Activated T-cell treated with anti-CD3 and anti-CD28 coated beads, Interleukin-2, amount 50 U/mL, for 24 hours (primary cell): ENCODE measurements around the gene NSUN6.

Experiments used
- DNase-seq: peaks from one replicate; pipeline ENCODE4 v3.0.0-alpha.2; 2020
- H3K27ac Mint-ChIP-seq: 2 replicates; pipeline ENCODE4 v1.8.0; 2020; ENCODE audit warnings: mild to moderate bottlenecking, mixed read lengths
- H3K27me3 Mint-ChIP-seq: 2 replicates; pipeline ENCODE4 v1.8.0; 2020; ENCODE audit warnings: mixed read lengths
- H3K36me3 Mint-ChIP-seq: 2 replicates; pipeline ENCODE4 v1.8.0; 2020; ENCODE audit warnings: low read depth, mixed read lengths
- H3K4me1 Mint-ChIP-seq: 2 replicates; pipeline ENCODE4 v1.8.0; 2020; ENCODE audit warnings: low read depth, mixed read lengths
- H3K4me3 Mint-ChIP-seq: 2 replicates; pipeline ENCODE4 v1.8.0; 2020; ENCODE audit warnings: mild to moderate bottlenecking, moderate library complexity, mixed read lengths
- H3K9me3 Mint-ChIP-seq: 2 replicates; pipeline ENCODE4 v1.8.0; 2020; ENCODE audit warnings: mixed read lengths

The NSUN6 gene

GRCh38 chr10:18540195-18540594, 111.2 kb downstream of the NSUN6 start:
- H3K36me3 Mint-ChIP-seq = peaks cover 83% of the 10 kb centered on the region
- H3K9me3 Mint-ChIP-seq = no peaks in the 10 kb centered on the region
- H3K27ac Mint-ChIP-seq = no peak overlapping the region
- no peak overlapping the region for H3K4me3 Mint-ChIP-seq
- DNase-seq = no peak
- no peaks in the 10 kb centered on the region for H3K4me1 Mint-ChIP-seq
- no peaks in the 10 kb centered on the region for H3K27me3 Mint-ChIP-seq

GRCh38 chr10:18539335-18539734, 112.1 kb downstream of the NSUN6 start:
- H3K27me3 Mint-ChIP-seq = no peaks in the 10 kb centered on the region
- no peak overlapping the region for H3K27ac Mint-ChIP-seq
- H3K4me3 Mint-ChIP-seq = no peak overlapping the region
- no peaks in the 10 kb centered on the region for H3K4me1 Mint-ChIP-seq
- no peak for DNase-seq
- no peaks in the 10 kb centered on the region for H3K9me3 Mint-ChIP-seq
- H3K36me3 Mint-ChIP-seq = peaks cover 82% of the 10 kb centered on the region

- Mint-ChIP-seq H3K4me1 (no peaks in the 10 kb centered on the region), H3K9me3 (peaks cover 9% of the 10 kb centered on the region), H3K27me3 (no peaks in the 10 kb centered on the region), H3K36me3 (peaks cover 82% of the 10 kb centered on the region), H3K4me3 (no peak overlapping the region), H3K27ac (no peak overlapping the region)
- DNase-seq = no peak
These were observed 117.5 kb downstream of the NSUN6 start for GRCh38 chr10:18533896-18534295.

GRCh38 chr10:18532881-18533535, 118.4 kb downstream of the NSUN6 start:
- peaks cover 9% of the 10 kb centered on the region for H3K9me3 Mint-ChIP-seq
- H3K27me3 Mint-ChIP-seq = no peaks in the 10 kb centered on the region
- H3K36me3 Mint-ChIP-seq = peaks cover 79% of the 10 kb centered on the region
- H3K4me3 Mint-ChIP-seq = no peak overlapping the region
- no peak for DNase-seq
- no peaks in the 10 kb centered on the region for H3K4me1 Mint-ChIP-seq
- no peak overlapping the region for H3K27ac Mint-ChIP-seq

DNA sequence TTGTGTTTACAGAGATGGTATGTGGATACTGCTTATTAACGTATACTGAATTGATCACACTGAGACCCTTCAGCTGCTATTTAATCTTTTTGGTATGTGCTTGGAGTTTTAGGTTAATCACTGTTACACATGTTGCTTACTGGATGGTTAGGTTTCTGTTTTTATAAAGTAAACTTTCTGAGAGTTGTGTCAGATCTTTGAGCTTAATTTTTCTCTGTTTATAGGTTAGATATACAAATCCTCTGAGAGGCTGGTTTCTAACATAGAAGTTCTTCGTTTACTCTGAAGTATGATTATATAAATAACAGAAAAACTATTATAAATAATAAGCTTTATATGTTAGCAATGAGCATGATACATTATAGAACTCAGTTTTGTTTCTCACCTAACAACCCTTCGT, 123.1 kb downstream of the NSUN6 start:
- H3K27ac Mint-ChIP-seq = no peak overlapping the region

GRCh38 chr10:18527687-18528086, 123.7 kb downstream of the NSUN6 start:
- no peak for DNase-seq
- H3K36me3 Mint-ChIP-seq = peaks cover 56% of the 10 kb centered on the region
- H3K4me3 Mint-ChIP-seq = no peak overlapping the region
- no peaks in the 10 kb centered on the region for H3K27me3 Mint-ChIP-seq
- H3K27ac Mint-ChIP-seq = no peak overlapping the region
- H3K9me3 Mint-ChIP-seq = peaks cover 9% of the 10 kb centered on the region
- no peaks in the 10 kb centered on the region for H3K4me1 Mint-ChIP-seq

More for the DNA sequence above, 123.1 kb downstream of the NSUN6 start:
- Mint-ChIP-seq H3K9me3 (peaks cover 9% of the 10 kb centered on the region), H3K36me3 (peaks cover 62% of the 10 kb centered on the region), H3K4me1 (no peaks in the 10 kb centered on the region), H3K4me3 (no peak overlapping the region), H3K27me3 (no peaks in the 10 kb centered on the region)
- DNase-seq = no peak

DNA sequence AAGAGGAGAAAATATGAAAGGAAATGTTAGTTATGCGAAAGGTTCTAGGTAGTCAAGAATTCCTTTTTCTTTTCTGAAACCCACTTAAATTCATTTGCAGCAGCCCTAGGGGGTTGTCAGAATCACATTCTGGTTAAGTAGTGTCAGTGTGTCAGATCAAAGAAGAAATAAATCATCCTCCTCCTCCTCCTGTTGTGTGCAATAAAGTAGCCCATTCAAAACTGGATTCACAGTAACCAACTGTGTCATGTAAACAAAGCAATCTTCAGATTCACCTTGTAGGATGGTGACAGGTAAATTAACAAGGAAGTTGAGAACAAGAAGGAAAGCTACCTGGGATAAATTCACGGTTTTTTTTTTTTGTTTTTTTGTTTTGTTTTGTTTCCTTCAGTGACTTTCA, 127.5 kb downstream of the NSUN6 start:
- Mint-ChIP-seq H3K4me1 (no peaks in the 10 kb centered on the region), H3K27ac (no peak overlapping the region), H3K27me3 (no peaks in the 10 kb centered on the region), H3K4me3 (no peak overlapping the region), H3K36me3 (peaks cover 29% of the 10 kb centered on the region), H3K9me3 (peaks cover 2% of the 10 kb centered on the region)
- no peak for DNase-seq

- no peaks in the 10 kb centered on the region for H3K27me3 Mint-ChIP-seq
- H3K36me3 Mint-ChIP-seq = peaks cover 23% of the 10 kb centered on the region
- no peaks in the 10 kb centered on the region for H3K4me1 Mint-ChIP-seq
- peaks cover 2% of the 10 kb centered on the region for H3K9me3 Mint-ChIP-seq
- no peak overlapping the region for H3K27ac Mint-ChIP-seq
- no peak for DNase-seq
- H3K4me3 Mint-ChIP-seq = no peak overlapping the region
These were observed 128.4 kb downstream of the NSUN6 start for GRCh38 chr10:18523025-18523424.

- Mint-ChIP-seq H3K9me3 (peaks cover 11% of the 10 kb centered on the region), H3K36me3 (peaks cover 28% of the 10 kb centered on the region)
These were observed 134.5 kb downstream of the NSUN6 start for GRCh38 chr10:18516851-18517250.

GRCh38 chr10:18514537-18514936, 136.8 kb downstream of the NSUN6 start:
- Mint-ChIP-seq H3K27me3 (no peaks in the 10 kb centered on the region), H3K9me3 (peaks cover 14% of the 10 kb centered on the region), H3K4me3 (no peak overlapping the region), H3K4me1 (no peaks in the 10 kb centered on the region), H3K27ac (no peak overlapping the region), H3K36me3 (peaks cover 28% of the 10 kb centered on the region)
- DNase-seq = no peak

More at GRCh38 chr10:18516851-18517250, 134.5 kb downstream of the NSUN6 start:
- Mint-ChIP-seq H3K27ac (no peak overlapping the region), H3K4me3 (no peak overlapping the region), H3K27me3 (no peaks in the 10 kb centered on the region), H3K4me1 (no peaks in the 10 kb centered on the region)
- no peak for DNase-seq

GRCh38 chr10:18508587-18508986, 142.8 kb downstream of the NSUN6 start:
- peaks cover 8% of the 10 kb centered on the region for H3K9me3 Mint-ChIP-seq
- DNase-seq = no peak
- H3K4me3 Mint-ChIP-seq = no peak overlapping the region
- no peak overlapping the region for H3K27ac Mint-ChIP-seq
- no peaks in the 10 kb centered on the region for H3K27me3 Mint-ChIP-seq
- peaks cover 18% of the 10 kb centered on the region for H3K36me3 Mint-ChIP-seq
- no peaks in the 10 kb centered on the region for H3K4me1 Mint-ChIP-seq

DNA sequence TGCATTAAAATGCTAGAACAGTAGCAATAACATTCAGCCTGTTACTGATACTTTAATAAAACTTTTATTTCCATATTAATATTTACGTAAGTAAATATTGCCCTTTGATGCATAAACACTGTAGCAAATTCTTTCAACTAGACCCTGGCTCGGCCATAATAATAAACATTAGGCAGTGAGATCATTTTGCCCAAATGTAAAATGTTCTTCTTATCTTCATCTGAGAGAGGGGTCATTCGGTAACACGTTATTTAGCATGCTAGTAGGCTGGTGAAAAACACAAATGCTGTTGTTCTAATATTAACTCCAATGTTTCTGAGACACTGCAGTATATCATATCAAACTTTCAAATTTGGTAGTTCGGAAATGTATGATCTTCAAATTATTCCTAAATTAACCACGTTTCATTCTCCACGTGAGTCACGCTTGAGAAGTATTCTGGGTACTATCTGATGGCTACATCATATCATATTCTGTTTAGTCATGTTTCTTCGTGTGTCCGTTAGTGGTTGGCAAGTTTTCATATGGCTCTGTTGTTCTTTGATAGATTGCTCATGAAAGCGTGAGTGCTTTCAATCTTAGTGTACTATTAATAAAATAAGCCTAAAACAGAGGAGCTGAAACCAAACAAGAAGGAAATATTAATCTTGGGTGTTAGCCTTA, 145.8 kb downstream of the NSUN6 start:
- H3K27me3 Mint-ChIP-seq = peaks cover 10% of the 10 kb centered on the region
- no peak overlapping the region for H3K27ac Mint-ChIP-seq
- no peaks in the 10 kb centered on the region for H3K9me3 Mint-ChIP-seq
- no peak for DNase-seq
- peaks cover 8% of the 10 kb centered on the region for H3K4me1 Mint-ChIP-seq
- no peaks in the 10 kb centered on the region for H3K36me3 Mint-ChIP-seq
- H3K4me3 Mint-ChIP-seq = no peak overlapping the region

DNA sequence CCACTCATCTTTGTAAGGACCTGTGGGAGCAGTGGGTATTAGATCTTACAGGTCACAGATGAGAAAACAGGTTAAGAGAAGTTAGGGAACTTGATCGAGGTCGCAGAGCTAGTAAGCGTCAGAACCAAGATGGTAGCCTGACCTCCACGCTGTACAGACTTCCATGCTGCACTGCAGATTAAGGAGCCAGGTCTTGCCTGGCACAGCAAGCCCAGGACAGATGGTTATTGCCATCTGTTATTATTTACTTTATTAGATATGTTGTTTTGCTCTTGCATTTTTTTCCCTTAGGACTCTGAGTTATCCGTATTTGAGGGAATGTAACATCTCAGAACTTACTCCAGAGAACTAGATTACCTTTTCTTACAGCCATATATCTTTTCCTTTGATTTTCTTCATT, 147.2 kb downstream of the NSUN6 start:
- peaks cover 8% of the 10 kb centered on the region for H3K4me1 Mint-ChIP-seq
- no peak overlapping the region for H3K4me3 Mint-ChIP-seq
- peaks cover 14% of the 10 kb centered on the region for H3K27me3 Mint-ChIP-seq
- DNase-seq = no peak
- no peaks in the 10 kb centered on the region for H3K36me3 Mint-ChIP-seq
- no peaks in the 10 kb centered on the region for H3K9me3 Mint-ChIP-seq
- H3K27ac Mint-ChIP-seq = no peak overlapping the region

GRCh38 chr10:18501629-18502028, 149.8 kb downstream of the NSUN6 start:
- Mint-ChIP-seq H3K27ac (no peak overlapping the region), H3K27me3 (peaks cover 14% of the 10 kb centered on the region), H3K9me3 (no peaks in the 10 kb centered on the region), H3K4me1 (peaks cover 8% of the 10 kb centered on the region), H3K4me3 (no peak overlapping the region), H3K36me3 (no peaks in the 10 kb centered on the region)
- no peak for DNase-seq

DNA sequence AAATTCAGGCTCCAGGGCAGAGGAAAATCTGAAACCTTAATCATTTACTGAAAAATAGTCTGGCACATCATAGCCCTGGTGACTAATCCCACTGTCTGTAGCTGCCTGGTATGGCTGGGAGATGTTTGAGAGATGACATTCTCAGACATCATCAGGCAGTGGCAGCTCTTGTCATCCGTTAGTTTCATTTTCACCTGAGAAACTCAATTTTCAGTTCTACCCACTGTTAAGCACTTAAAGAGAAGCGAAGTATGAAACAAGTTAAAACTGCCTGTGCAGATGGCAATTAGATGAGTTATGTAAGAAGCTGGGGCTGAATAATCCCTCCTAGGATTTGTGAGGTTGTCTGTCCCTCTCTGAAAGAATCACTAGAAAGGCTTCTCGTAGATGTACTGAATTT, 150.2 kb downstream of the NSUN6 start:
- no peak for DNase-seq
- Mint-ChIP-seq H3K9me3 (no peaks in the 10 kb centered on the region), H3K4me1 (peaks cover 8% of the 10 kb centered on the region), H3K27ac (no peak overlapping the region), H3K27me3 (peaks cover 14% of the 10 kb centered on the region), H3K36me3 (no peaks in the 10 kb centered on the region), H3K4me3 (no peak overlapping the region)
